Stimulated activated CD8-positive, alpha-beta memory T cell treated with anti-CD3 and anti-CD28 coated beads, Interleukin-12 subunit alpha, Interleukin-12 subunit beta, amount 100 ng/mL, for 24 hours (primary cell): Measurements from ENCODE around the gene APCDD1.

Experiments used
- DNase-seq: peaks from one replicate; pipeline ENCODE4 v3.0.0-alpha.2; 2020; ENCODE audit errors: extremely low read depth

APCDD1 gene

GRCh38 chr18:10453806-10454680, at the start of gene APCDD1:
TSS of gene APCDD1 (plus strand) at chr18:10454635. CDS start at chr18:10454982, 347 bp downstream.
- DNase-seq, result no peak

DNA sequence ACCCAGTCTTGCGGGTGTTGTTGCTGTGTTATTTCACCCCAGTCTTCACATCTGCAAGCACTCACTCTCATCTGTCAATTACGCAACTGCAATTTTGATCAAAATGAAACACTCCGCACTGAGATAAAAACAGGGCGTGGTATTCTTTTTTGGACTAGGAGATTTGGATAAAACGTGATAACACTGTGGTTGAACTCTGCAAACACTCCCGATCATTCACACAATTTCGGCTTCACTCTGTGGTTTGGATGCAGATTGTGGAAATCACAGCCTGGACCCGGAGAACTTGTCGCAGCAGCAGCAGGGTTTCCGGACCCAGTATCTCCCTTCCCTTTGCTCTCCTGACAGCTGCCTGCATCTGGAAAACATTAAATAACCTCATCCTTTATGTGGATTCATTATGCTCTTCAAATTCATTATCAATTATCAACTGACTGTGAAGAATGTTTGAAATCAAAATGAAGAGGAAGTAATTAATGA, 49.4 kb upstream of the APCDD1 start:
- no peak for DNase-seq

- no peak for DNase-seq
Observed at GRCh38 chr18:10405816-10406663, 48.4 kb upstream of the APCDD1 start.

DNA sequence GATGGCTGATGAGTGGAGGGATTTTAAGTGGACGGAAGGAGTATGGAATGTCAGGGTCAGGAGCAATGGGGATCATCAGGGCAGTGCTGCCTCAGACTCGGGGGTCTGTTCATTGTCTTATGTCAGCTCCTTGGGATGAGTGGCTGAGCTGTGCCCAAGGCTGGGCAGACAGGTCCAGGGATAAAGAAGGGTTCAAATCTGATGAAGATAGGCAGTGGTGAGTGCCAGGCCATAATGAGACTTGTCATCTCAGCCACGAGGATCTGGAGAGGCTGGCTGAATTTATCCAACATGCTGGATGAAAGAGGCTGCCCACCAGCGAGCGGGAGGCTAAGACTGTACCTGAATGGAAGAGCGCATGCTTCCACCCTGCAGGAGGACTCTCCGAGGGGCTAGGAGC, 46.3 kb upstream of the APCDD1 start:
- no peak for DNase-seq

GRCh38 chr18:10409041-10409440, 45.4 kb upstream of the APCDD1 start:
- no peak for DNase-seq

- DNase-seq, result no peak
Observed at GRCh38 chr18:10410472-10411308, 43.7 kb upstream of the APCDD1 start.

GRCh38 chr18:10412933-10413332, 41.5 kb upstream of the APCDD1 start:
- no peak for DNase-seq

DNA sequence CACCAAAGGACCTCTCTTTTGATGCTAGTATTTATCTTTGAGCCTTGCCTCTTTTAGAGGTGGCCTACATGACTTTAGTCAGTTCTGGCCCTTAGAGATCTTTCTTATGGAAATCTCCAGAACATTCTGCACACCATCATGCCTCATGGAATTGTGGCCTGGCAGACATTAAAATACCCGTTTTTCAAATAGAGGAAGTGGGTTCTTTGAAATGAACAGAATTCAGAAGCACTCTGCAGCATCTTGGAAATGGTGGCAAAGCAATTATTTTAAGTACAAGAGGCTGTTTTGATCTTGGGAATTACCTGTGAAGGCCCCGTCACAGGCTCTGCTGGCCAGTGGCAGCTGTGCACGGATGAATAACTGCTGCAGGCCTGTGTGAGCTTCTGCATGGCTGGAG, 40.7 kb upstream of the APCDD1 start:
- DNase-seq, result no peak

- no peak for DNase-seq
Observed at GRCh38 chr18:10414293-10414842, 40.1 kb upstream of the APCDD1 start.

GRCh38 chr18:10416065-10416464, 38.4 kb upstream of the APCDD1 start:
- no peak for DNase-seq

DNA sequence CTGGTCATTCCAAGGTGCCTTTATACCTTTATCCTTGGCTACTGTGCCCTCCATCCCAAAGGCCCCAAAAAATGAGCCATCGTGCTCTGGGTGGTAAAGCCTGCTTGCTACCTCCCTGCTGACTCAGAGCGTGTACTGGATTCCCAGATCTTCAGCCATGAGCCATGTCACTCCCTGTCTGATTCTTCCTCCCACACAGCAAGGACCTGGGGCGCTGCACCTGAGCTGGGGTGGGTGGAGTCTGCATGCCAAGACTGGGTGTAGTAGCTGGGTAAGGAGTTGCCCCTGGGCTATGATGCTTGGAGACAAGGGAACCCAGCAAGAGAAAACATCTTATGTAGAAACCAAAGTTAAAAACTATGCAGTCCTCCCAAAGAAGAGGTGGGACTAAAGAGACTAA, 37.2 kb upstream of the APCDD1 start:
- DNase-seq, result no peak

- no peak for DNase-seq
Observed at GRCh38 chr18:10417664-10418063, 36.8 kb upstream of the APCDD1 start.

DNA sequence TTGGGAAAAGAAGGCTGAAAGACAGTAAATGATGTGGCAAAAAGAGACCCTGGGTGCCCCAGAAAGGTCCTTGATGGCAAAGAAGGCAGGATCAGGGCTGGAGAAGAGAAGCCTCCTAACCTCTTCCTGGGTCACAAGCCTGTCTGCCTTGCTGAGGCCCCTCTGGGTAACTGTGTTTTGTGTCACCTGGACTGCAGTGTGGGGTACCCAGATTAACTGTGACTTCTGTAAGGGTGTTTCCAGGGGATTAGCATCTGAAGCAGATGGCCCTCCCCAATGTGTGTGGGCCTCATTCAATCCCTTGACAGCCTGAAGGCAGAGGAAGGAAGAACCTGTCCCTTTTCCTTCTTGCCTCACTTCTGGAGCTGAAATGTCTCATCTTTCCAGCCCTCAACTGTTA, 35.6 kb upstream of the APCDD1 start:
- no peak for DNase-seq

- no peak for DNase-seq
Observed at GRCh38 chr18:10419420-10420103, 34.9 kb upstream of the APCDD1 start.

- DNase-seq, result no peak
Observed at GRCh38 chr18:10420561-10421352, 33.7 kb upstream of the APCDD1 start.

GRCh38 chr18:10421859-10422258, 32.6 kb upstream of the APCDD1 start:
- DNase-seq, result no peak

- DNase-seq, result no peak
Observed at GRCh38 chr18:10422731-10423130, 31.7 kb upstream of the APCDD1 start.

- DNase-seq, result no peak
Observed at GRCh38 chr18:10424585-10425307, 29.7 kb upstream of the APCDD1 start.

GRCh38 chr18:10430677-10431076, 23.8 kb upstream of the APCDD1 start:
- no peak for DNase-seq
